Measurements from ENCODE around the gene STUM. TPM values are rescaled to one million over a fixed set of nuclear protein-coding genes. Genes with fewer than 3 reads are reported as not detected.

STUM gene
- total and polyA plus RNA-seq, 4 experiments from 2014 or later: 0.03 TPM; not detected in 3

- peaks cover 0 to 2% (median 0%) of the 10 kb centered on the region in 8 donors for H3K9me3 Mint-ChIP-seq
- Histone ChIP-seq H3K4me3 (ENCODE audit: low read length in 2 of 2) (no peak overlapping the region), H3K4me1 (ENCODE audit: insufficient read depth, low read length) (no peaks in the 10 kb centered on the region), H3K9me3 (ENCODE audit: control insufficient read depth in 1 of 2, low read length in 2 of 2) (no peaks in the 10 kb centered on the region), H3K27me3 (ENCODE audit: insufficient read depth, low read length) (no peaks in the 10 kb centered on the region), H3K36me3 (ENCODE audit: insufficient read depth, low read length) (no peaks in the 10 kb centered on the region), H3K27ac (ENCODE audit: low read depth, low read length) (no peak overlapping the region)
- no peaks in the 10 kb centered on the region for H3K4me1 Mint-ChIP-seq
- no peak overlapping the region for H3K4me3 Mint-ChIP-seq
- H3K27me3 Mint-ChIP-seq: peaks cover 3 to 7% of the 10 kb centered on the region in 2 donors
- no peaks in the 10 kb centered on the region for H3K36me3 Mint-ChIP-seq
- H3K27ac Mint-ChIP-seq: no peak overlapping the region
- ChIA-PET POLR2A (ENCODE audit: partially characterized antibody) (no interaction called here), CTCF (ENCODE audit: partially characterized antibody) (no interaction called here)
- DNase-seq: no peak
- intact Hi-C loops (cut with micrococcal nuclease): no loop called here
These were observed 28.0 kb downstream of the STUM start for GRCh38 chr1:226576601-226577000.

- no peaks in the 10 kb centered on the region for H3K27me3 ChIP-seq (ENCODE audit: insufficient read depth, low read length)
- Mint-ChIP-seq H3K9me3 (peaks cover 0 to 2% (median 0%) of the 10 kb centered on the region in 8 donors), H3K27ac (no peak overlapping the region), H3K36me3 (no peaks in the 10 kb centered on the region), H3K4me1 (no peaks in the 10 kb centered on the region), H3K27me3 (peaks cover 3 to 4% of the 10 kb centered on the region in 2 donors), H3K4me3 (no peak overlapping the region)
- no peaks in the 10 kb centered on the region for H3K9me3 ChIP-seq (ENCODE audit: control insufficient read depth in 1 of 2, low read length in 2 of 2)
- POLR2A ChIA-PET (ENCODE audit: partially characterized antibody): no interaction called here
- no peaks in the 10 kb centered on the region for H3K4me1 ChIP-seq (ENCODE audit: insufficient read depth, low read length)
- no peaks in the 10 kb centered on the region for H3K36me3 ChIP-seq (ENCODE audit: insufficient read depth, low read length)
- DNase-seq: no peak
- intact Hi-C loops (cut with micrococcal nuclease): no loop called here
- H3K27ac ChIP-seq (ENCODE audit: low read depth, low read length): no peak overlapping the region
- CTCF ChIA-PET (ENCODE audit: partially characterized antibody): no interaction called here
- H3K4me3 ChIP-seq (ENCODE audit: low read length in 2 of 2): no peak overlapping the region
These were observed 29.0 kb downstream of the STUM start for GRCh38 chr1:226577401-226578180.

GRCh38 chr1:226578946-226579578, 30.5 kb downstream of the STUM start:
- CTCF ChIA-PET (ENCODE audit: partially characterized antibody): no interaction called here
- intact Hi-C loops (cut with micrococcal nuclease): no loop called here

GRCh38 chr1:226579781-226580323, 31.3 kb downstream of the STUM start:
- H3K9me3 Mint-ChIP-seq: peaks cover 0 to 2% (median 0%) of the 10 kb centered on the region in 8 donors
- ChIA-PET CTCF (ENCODE audit: partially characterized antibody) (no interaction called here), POLR2A (ENCODE audit: partially characterized antibody) (no interaction called here)
- Histone ChIP-seq H3K27ac (ENCODE audit: low read depth, low read length) (no peak overlapping the region), H3K36me3 (ENCODE audit: insufficient read depth, low read length) (no peaks in the 10 kb centered on the region), H3K4me1 (ENCODE audit: insufficient read depth, low read length) (no peaks in the 10 kb centered on the region), H3K4me3 (ENCODE audit: low read length in 2 of 2) (no peak overlapping the region), H3K9me3 (ENCODE audit: control insufficient read depth in 1 of 2, low read length in 2 of 2) (no peaks in the 10 kb centered on the region), H3K27me3 (ENCODE audit: insufficient read depth, low read length) (no peaks in the 10 kb centered on the region)
- H3K27ac Mint-ChIP-seq: no peak overlapping the region
- H3K27me3 Mint-ChIP-seq: peaks cover 1 to 3% of the 10 kb centered on the region in 2 donors
- H3K36me3 Mint-ChIP-seq: no peaks in the 10 kb centered on the region
- H3K4me3 Mint-ChIP-seq: no peak overlapping the region
- intact Hi-C loops (cut with micrococcal nuclease): no loop called here
- H3K4me1 Mint-ChIP-seq: peaks cover 0 to 1% (median 0%) of the 10 kb centered on the region in 4 donors
- DNase-seq: no peak

More at GRCh38 chr1:226578946-226579578, 30.5 kb downstream of the STUM start:
- no peak for DNase-seq
- Mint-ChIP-seq H3K27me3 (peaks cover 1 to 3% of the 10 kb centered on the region in 2 donors), H3K9me3 (peaks cover 0 to 2% (median 0%) of the 10 kb centered on the region in 8 donors), H3K4me3 (no peak overlapping the region), H3K27ac (no peak overlapping the region), H3K4me1 (peaks cover 0 to under 1% (median 0%) of the 10 kb centered on the region in 4 donors), H3K36me3 (no peaks in the 10 kb centered on the region)
- POLR2A ChIA-PET (ENCODE audit: partially characterized antibody): no interaction called here
- Histone ChIP-seq H3K36me3 (ENCODE audit: insufficient read depth, low read length) (no peaks in the 10 kb centered on the region), H3K4me3 (ENCODE audit: low read length in 2 of 2) (no peak overlapping the region), H3K9me3 (ENCODE audit: control insufficient read depth in 1 of 2, low read length in 2 of 2) (no peaks in the 10 kb centered on the region), H3K4me1 (ENCODE audit: insufficient read depth, low read length) (no peaks in the 10 kb centered on the region), H3K27me3 (ENCODE audit: insufficient read depth, low read length) (no peaks in the 10 kb centered on the region), H3K27ac (ENCODE audit: low read depth, low read length) (no peak overlapping the region)

- Mint-ChIP-seq H3K27ac (no peak overlapping the region), H3K4me1 (peaks cover 0 to 1% (median 0%) of the 10 kb centered on the region in 4 donors), H3K27me3 (peaks cover 3 to 4% of the 10 kb centered on the region in 2 donors), H3K4me3 (no peak overlapping the region), H3K9me3 (peaks cover 0 to 2% (median 0%) of the 10 kb centered on the region in 8 donors), H3K36me3 (no peaks in the 10 kb centered on the region)
- POLR2A ChIA-PET (ENCODE audit: partially characterized antibody): no interaction called here
- no peak for DNase-seq
- Histone ChIP-seq H3K27me3 (ENCODE audit: insufficient read depth, low read length) (no peaks in the 10 kb centered on the region), H3K36me3 (ENCODE audit: insufficient read depth, low read length) (no peaks in the 10 kb centered on the region), H3K4me3 (ENCODE audit: low read length in 2 of 2) (no peak overlapping the region), H3K9me3 (ENCODE audit: control insufficient read depth in 1 of 2, low read length in 2 of 2) (no peaks in the 10 kb centered on the region), H3K4me1 (ENCODE audit: insufficient read depth, low read length) (no peaks in the 10 kb centered on the region), H3K27ac (ENCODE audit: low read depth, low read length) (no peak overlapping the region)
- intact Hi-C loops (cut with micrococcal nuclease): no loop called here
- CTCF ChIA-PET (ENCODE audit: partially characterized antibody): no interaction called here
These were observed 32.2 kb downstream of the STUM start for GRCh38 chr1:226580625-226581270.

GRCh38 chr1:226581650-226582330, 33.2 kb downstream of the STUM start:
- H3K27ac ChIP-seq (ENCODE audit: low read depth, low read length): no peak overlapping the region
- no peak overlapping the region for H3K4me3 Mint-ChIP-seq
- intact Hi-C loops (cut with micrococcal nuclease): no loop called here
- peaks cover 0 to 1% (median 0%) of the 10 kb centered on the region in 4 donors for H3K4me1 Mint-ChIP-seq
- peak overlapping the region in 1 of 7 donors; percentile 84 for H3K27ac Mint-ChIP-seq
- CTCF ChIA-PET (ENCODE audit: partially characterized antibody): interaction anchor here (2.0 kb wide), 1 partner anchor 14 kb away, joined by 7 read pairs; no protein-coding TSS in a partner anchor
- no peaks in the 10 kb centered on the region for H3K27me3 ChIP-seq (ENCODE audit: insufficient read depth, low read length)
- POLR2A ChIA-PET (ENCODE audit: partially characterized antibody): interaction anchor here (0.6 kb wide), 1 partner anchor 305 kb away, joined by 3 read pairs; no protein-coding TSS in a partner anchor
- peaks cover 0 to 2% (median 0%) of the 10 kb centered on the region in 8 donors for H3K9me3 Mint-ChIP-seq
- no peak for DNase-seq
- H3K4me1 ChIP-seq (ENCODE audit: insufficient read depth, low read length): no peaks in the 10 kb centered on the region
- no peaks in the 10 kb centered on the region for H3K9me3 ChIP-seq (ENCODE audit: control insufficient read depth in 1 of 2, low read length in 2 of 2)
- no peaks in the 10 kb centered on the region for H3K36me3 Mint-ChIP-seq
- H3K4me3 ChIP-seq (ENCODE audit: low read length in 2 of 2): no peak overlapping the region
- peaks cover 3% of the 10 kb centered on the region in 2 donors for H3K27me3 Mint-ChIP-seq
- no peaks in the 10 kb centered on the region for H3K36me3 ChIP-seq (ENCODE audit: insufficient read depth, low read length)

Measured in CD4-positive, alpha-beta memory T cell (primary cell).